Esophagus squamous epithelium (tissue), 5 donors: Measurements from ENCODE around the gene FBLN5. TPM values are rescaled to one million over a fixed set of nuclear protein-coding genes. Genes with fewer than 3 reads are reported as not detected.

ENCODE experiments used
- DNase-seq: peaks from one replicate; lab custom pipeline; 2025; lab: John Stamatoyannopoulos, UW
- H3K27ac ChIP-seq, 4 donors: fragments of 200-600 bp; sonication (generic); one replicate each; pipeline ENCODE4 v1.5.1; 2016 to 2019; ENCODE audit warnings: mild to moderate bottlenecking in 1 of 4
- H3K27me3 ChIP-seq, 4 donors: fragments of 200-600 bp; sonication (generic); 1 replicate in 3 of 4; 2 replicates in 1 of 4; pipeline versions ENCODE4 v1.5.1 to v1.6.0; 2017 to 2021; ENCODE audit warnings: antibody characterized with exemption in 1 of 4
- H3K36me3 ChIP-seq, 3 donors: fragments of 200-600 bp; sonication (generic); one replicate each; pipeline ENCODE4 v1.5.1; 2016 to 2019
- H3K4me1 ChIP-seq, 3 donors: fragments of 200-600 bp; sonication (generic); one replicate each; pipeline ENCODE4 v1.5.1; 2017 to 2019
- H3K4me3 ChIP-seq, 4 donors: fragments of 200-600 bp; sonication (generic); 1 replicate in 3 of 4; 2 replicates in 1 of 4; pipeline ENCODE4 v1.5.1; 2016 to 2019; ENCODE audit warnings: mild to moderate bottlenecking in 2 of 4, moderate library complexity in 1 of 4
- H3K9me3 ChIP-seq, 3 donors: fragments of 200-600 bp; sonication (generic); one replicate each; pipeline ENCODE4 v1.5.1; 2016 to 2019
- CTCF ChIP-seq, 6 experiments: fragments of 450-650 bp in 4 of 6; fragments of 200-600 bp in 2 of 6; sonication (generic) in 2 of 6; IDR thresholded peaks; one replicate each; pipeline ENCODE4 v1.5.1; 2016 to 2019; ENCODE audit warnings: antibody characterized with exemption in 6 of 6, mild to moderate bottlenecking in 4 of 6, moderate library complexity in 4 of 6
- POLR2A ChIP-seq, 4 donors: fragments of 450-650 bp; IDR thresholded peaks; one replicate each; pipeline ENCODE4 v1.6.1; 2017; ENCODE audit warnings: antibody characterized with exemption in 4 of 4, mild to moderate bottlenecking in 4 of 4, moderate library complexity in 3 of 4
- WGBS, 2 donors: methylation state at CpG; one replicate each; pipeline ENCODE4 v1.1.5; 2018; 5-methylcytosine and 5-hydroxymethylcytosine counted together
- intact Hi-C: fragments of 100-400 bp; cut with DNase I; formaldehyde crosslinking; loops from one replicate; pipeline ENCODE4 v1.15.0; 2022
- total RNA-seq, 4 donors: library from RNA; depleted of rRNA; stranded (reverse); fragments of >200 nt; gene quantifications; one replicate each; pipeline ENCODE4 v1.1.0, GENCODE V29; 2016
- donor health status: DM: yes; HTN: yes; CAD: no.

The FBLN5 gene
- total RNA-seq, 4 donors from 2014 or later: 1.2 to 83.5 (median 8.0) TPM

GRCh38 chr14:91968280-91968679 lies 20.8 kb upstream of the FBLN5 start:
- intact Hi-C loops: no loop called here
- Histone ChIP-seq H3K27ac (no peak overlapping the region), H3K36me3 (peaks cover 7 to 66% (median 13%) of the 10 kb centered on the region in 3 donors), H3K4me1 (no peaks in the 10 kb centered on the region), H3K4me3 (no peak overlapping the region), H3K9me3 (no peaks in the 10 kb centered on the region), H3K27me3 (no peaks in the 10 kb centered on the region)
- 72 to 74% methylated on average over 6 of the region's 6 CpGs for WGBS, 2 donors
- TF ChIP-seq CTCF (IDR thresholded peaks at IDR 0.05) (no peak), POLR2A (IDR thresholded peaks at IDR 0.05) (no peak)
- no peak for DNase-seq

GRCh38 chr14:91964724-91965123 lies 17.2 kb upstream of the FBLN5 start:
- no peaks in the 10 kb centered on the region for H3K27me3 ChIP-seq
- no peaks in the 10 kb centered on the region for H3K9me3 ChIP-seq
- no peak for TF ChIP-seq POLR2A (IDR thresholded peaks at IDR 0.05)
- no peak for TF ChIP-seq CTCF (IDR thresholded peaks at IDR 0.05)
- 83 to 85% methylated on average over 4 of the region's 4 CpGs for WGBS, 2 donors
- H3K36me3 ChIP-seq: peaks cover 0 to 30% (median 4%) of the 10 kb centered on the region in 3 donors
- intact Hi-C loops: no loop called here
- DNase-seq: no peak
- no peaks in the 10 kb centered on the region for H3K4me1 ChIP-seq
- no peak overlapping the region for H3K27ac ChIP-seq
- H3K4me3 ChIP-seq: no peak overlapping the region

GRCh38 chr14:91964011-91964410 lies 16.5 kb upstream of the FBLN5 start:
- no peak for DNase-seq
- Histone ChIP-seq H3K36me3 (peaks cover 0 to 23% (median 0%) of the 10 kb centered on the region in 3 donors), H3K27ac (no peak overlapping the region), H3K4me1 (no peaks in the 10 kb centered on the region), H3K9me3 (no peaks in the 10 kb centered on the region), H3K27me3 (no peaks in the 10 kb centered on the region), H3K4me3 (no peak overlapping the region)
- intact Hi-C loops: no loop called here
- TF ChIP-seq POLR2A (IDR thresholded peaks at IDR 0.05) (no peak), CTCF (IDR thresholded peaks at IDR 0.05) (no peak)
- 61 to 66% methylated on average over 1 of the region's 1 CpG for WGBS, 2 donors

GRCh38 chr14:91963465-91963864 lies 16.0 kb upstream of the FBLN5 start:
- WGBS, 2 donors: 70 to 75% methylated on average over 6 of the region's 6 CpGs
- TF ChIP-seq CTCF (IDR thresholded peaks at IDR 0.05): no peak
- no peak for TF ChIP-seq POLR2A (IDR thresholded peaks at IDR 0.05)
- Histone ChIP-seq H3K4me1 (no peaks in the 10 kb centered on the region), H3K9me3 (no peaks in the 10 kb centered on the region), H3K36me3 (peaks cover 0 to 18% (median 0%) of the 10 kb centered on the region in 3 donors), H3K27ac (no peak overlapping the region), H3K27me3 (peaks cover 0 to under 1% (median 0%) of the 10 kb centered on the region in 4 donors), H3K4me3 (no peak overlapping the region)
- DNase-seq: no peak
- intact Hi-C loops: no loop called here

GRCh38 chr14:91961297-91962220 lies 14.1 kb upstream of the FBLN5 start:
- Histone ChIP-seq H3K4me3 (no peak overlapping the region), H3K36me3 (no peaks in the 10 kb centered on the region), H3K4me1 (no peaks in the 10 kb centered on the region), H3K27me3 (peaks cover 0 to 10% (median 0%) of the 10 kb centered on the region in 4 donors), H3K27ac (no peak overlapping the region), H3K9me3 (no peaks in the 10 kb centered on the region)
- DNase-seq: no peak
- intact Hi-C loops: no loop called here
- 68 to 75% methylated on average over 14 of the region's 14 CpGs for WGBS, 2 donors
- no peak for TF ChIP-seq CTCF (IDR thresholded peaks at IDR 0.05)
- no peak for TF ChIP-seq POLR2A (IDR thresholded peaks at IDR 0.05)
